Activated CD4-positive, alpha-beta T cell treated with anti-CD3 and anti-CD28 coated beads for 36 hours (primary cell): ENCODE data around the gene ASTN2. TPM values are rescaled to one million over a fixed set of nuclear protein-coding genes. Genes with fewer than 3 reads are reported as not detected.
A peak's percentile ranks its signal among the peaks of the same experiment; 100 is the strongest.

Experiments used
- ATAC-seq: fragments of 200-7000 bp; cut with Tn5 transposase; one replicate; pipeline ENCODE4 v1.10.0; 2021; ENCODE audit warnings: mild to moderate bottlenecking, moderate library complexity
- CTCF ChIA-PET: fragments of 350-600 bp; sonication (Branson Sonifier 250); formaldehyde crosslinking; loops from one replicate; lab custom pipeline; 2021; ENCODE audit warnings: antibody characterized with exemption; lab: Charles Lee
- POLR2A ChIA-PET: fragments of 350-600 bp; sonication (Branson Sonifier 250); formaldehyde crosslinking; loops from one replicate; lab custom pipeline; 2021; ENCODE audit warnings: antibody characterized with exemption, inconsistent platforms; lab: Charles Lee
- DNase-seq: peaks from one replicate; pipeline ENCODE4 v3.0.0-alpha.2; 2020
- H3K27ac Mint-ChIP-seq: one replicate; pipeline ENCODE4 v1.8.0; 2021; ENCODE audit warnings: mixed read lengths
- H3K27me3 Mint-ChIP-seq: one replicate; pipeline ENCODE4 v1.8.0; 2021; ENCODE audit warnings: mixed read lengths
- H3K36me3 Mint-ChIP-seq: one replicate; pipeline ENCODE4 v1.8.0; 2021; ENCODE audit warnings: low read depth, mixed read lengths
- H3K4me1 Mint-ChIP-seq: one replicate; pipeline ENCODE4 v1.8.0; 2021; ENCODE audit warnings: mixed read lengths
- H3K4me3 Mint-ChIP-seq: one replicate; pipeline ENCODE4 v1.8.0; 2021; ENCODE audit warnings: mild to moderate bottlenecking, moderate library complexity, mixed read lengths
- H3K9me3 Mint-ChIP-seq: one replicate; pipeline ENCODE4 v1.8.0; 2021; ENCODE audit warnings: low read depth, mixed read lengths
- intact Hi-C, 2 experiments: fragments of 100-400 bp; cut with DNase I in 1 of 2; cut with micrococcal nuclease in 1 of 2; formaldehyde crosslinking; loops; one replicate each; pipeline versions ENCODE4 v1.14.2 to v1.15.1; 2022 to 2024; cut with DNase I, micrococcal nuclease
- total RNA-seq, 2 experiments: library from RNA; stranded (reverse); gene quantifications; one replicate each; pipeline ENCODE4 v1.2.3, GENCODE V29; 2021

The ASTN2 gene
- total RNA-seq, 2 experiments from 2014 or later, result 3.0 to 4.2 TPM

DNA sequence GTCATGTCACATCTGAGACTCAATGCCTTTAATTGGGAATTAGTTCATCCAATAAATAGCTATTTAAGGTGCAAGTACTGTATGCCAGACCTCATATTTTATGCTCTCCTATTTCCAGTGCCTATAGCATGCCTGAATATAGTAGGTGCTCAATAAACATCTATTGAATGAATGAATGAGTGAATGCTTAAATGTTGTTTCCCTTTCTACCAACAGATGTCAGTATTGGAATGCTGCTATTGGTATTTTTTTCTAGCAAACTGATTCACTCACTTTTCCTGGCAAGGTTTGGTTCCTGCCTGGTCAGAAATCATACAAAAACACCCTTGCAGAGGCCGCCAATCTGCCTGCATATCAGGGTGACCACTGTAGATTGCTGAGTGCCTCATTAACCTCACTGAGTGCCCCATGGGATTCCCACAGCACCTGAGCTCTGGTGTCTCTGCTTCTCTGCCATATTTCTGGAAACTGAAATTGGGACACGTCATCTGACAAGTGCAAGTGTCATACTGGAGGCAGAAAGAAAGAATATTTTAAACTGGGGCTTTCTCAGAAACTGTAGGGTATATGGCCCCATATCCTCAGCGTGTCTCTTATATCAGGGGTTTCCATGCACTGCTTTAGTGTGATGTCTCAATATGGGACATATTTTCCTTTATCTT, 368.1 kb downstream of the ASTN2 start:
- ChIA-PET POLR2A (interaction anchor here (0.7 kb wide), 1 partner anchor 507 kb away, joined by 3 read pairs; no protein-coding TSS in a partner anchor), CTCF (no interaction called here)
- no peaks in the 10 kb centered on the region for H3K36me3 Mint-ChIP-seq

DNA sequence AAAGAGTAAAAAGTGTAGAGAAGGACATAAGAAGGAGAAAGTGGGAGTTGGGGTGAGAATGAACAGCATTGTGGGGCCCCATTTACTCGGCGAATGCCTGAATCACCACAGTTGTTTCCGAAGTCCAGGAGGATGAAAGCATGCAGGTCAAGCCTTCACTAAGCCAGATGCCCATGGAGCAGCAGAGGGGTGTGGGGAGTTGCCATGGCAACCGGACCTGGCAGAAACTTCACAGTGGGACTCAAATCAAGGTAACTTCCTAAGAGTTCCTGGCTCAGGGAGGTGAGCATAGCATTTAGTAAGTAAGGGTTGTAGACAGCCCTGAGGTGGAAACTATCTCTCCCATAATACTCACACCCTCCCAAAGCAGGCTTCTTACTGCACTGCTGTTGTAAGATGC, 370.6 kb downstream of the ASTN2 start:
- Mint-ChIP-seq H3K4me1 (no peaks in the 10 kb centered on the region), H3K4me3 (no peak overlapping the region), H3K27me3 (no peaks in the 10 kb centered on the region), H3K27ac (no peak overlapping the region), H3K36me3 (no peaks in the 10 kb centered on the region), H3K9me3 (no peaks in the 10 kb centered on the region)
- CTCF ChIA-PET, result no interaction called here
- ATAC-seq, result no peak
- POLR2A ChIA-PET, result no interaction called here
- no peak for DNase-seq
- intact Hi-C loops, result no loop called here

More for the DNA sequence above, 368.1 kb downstream of the ASTN2 start:
- Mint-ChIP-seq H3K4me3 (no peak overlapping the region), H3K27me3 (no peaks in the 10 kb centered on the region), H3K9me3 (no peaks in the 10 kb centered on the region), H3K4me1 (no peaks in the 10 kb centered on the region), H3K27ac (no peak overlapping the region)
- ATAC-seq (no peak), DNase-seq (no peak)
- intact Hi-C loops, result no loop called here

DNA sequence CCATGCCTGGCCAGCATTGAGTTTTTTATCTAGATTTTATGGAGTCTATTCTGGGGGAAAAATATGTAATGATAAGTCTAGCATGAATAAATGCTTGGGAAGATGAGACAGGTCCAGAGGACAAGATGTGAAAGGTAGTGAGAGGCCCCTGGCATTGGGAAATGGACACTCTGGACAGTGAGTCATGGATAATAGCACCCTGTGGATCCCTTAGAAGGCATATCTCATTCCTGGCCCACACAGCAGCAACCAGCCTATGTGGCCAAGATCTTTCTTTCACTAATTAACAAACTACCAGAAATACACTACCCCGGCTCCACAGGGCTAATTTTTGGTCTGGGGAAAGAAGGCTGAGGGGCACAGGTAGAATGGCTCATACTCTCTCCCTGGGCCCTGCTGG, 371.7 kb downstream of the ASTN2 start:
- Mint-ChIP-seq H3K4me3 (no peak overlapping the region), H3K27ac (no peak overlapping the region), H3K27me3 (no peaks in the 10 kb centered on the region), H3K4me1 (no peaks in the 10 kb centered on the region), H3K36me3 (no peaks in the 10 kb centered on the region), H3K9me3 (no peaks in the 10 kb centered on the region)
- DNase-seq, result no peak
- CTCF ChIA-PET, result no interaction called here
- intact Hi-C loops, result no loop called here
- POLR2A ChIA-PET, result no interaction called here
- no peak for ATAC-seq

DNA sequence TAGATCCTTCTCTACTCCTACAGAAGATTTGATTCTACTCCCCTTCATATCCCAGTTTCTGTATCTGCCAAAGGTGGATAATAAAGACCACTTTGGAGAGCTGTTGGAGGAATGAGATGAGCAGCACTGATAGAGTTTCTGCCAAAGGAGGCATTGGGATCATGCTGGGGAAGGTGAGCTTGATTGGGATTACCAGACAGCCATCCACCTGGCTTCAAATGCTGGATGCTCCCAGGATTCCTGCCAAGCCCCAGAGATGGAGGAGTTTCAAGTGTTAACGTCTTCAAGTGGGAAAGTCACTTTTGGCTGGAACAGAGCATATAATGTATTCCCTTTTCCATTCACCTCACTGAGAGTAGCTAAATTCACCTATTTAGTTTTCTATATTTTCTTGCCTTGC, 379.3 kb downstream of the ASTN2 start:
- CTCF ChIA-PET, result no interaction called here
- no peaks in the 10 kb centered on the region for H3K9me3 Mint-ChIP-seq
- H3K27me3 Mint-ChIP-seq, result no peaks in the 10 kb centered on the region
- POLR2A ChIA-PET, result no interaction called here
- H3K36me3 Mint-ChIP-seq, result no peaks in the 10 kb centered on the region
- H3K4me3 Mint-ChIP-seq, result no peak overlapping the region
- ATAC-seq (no peak), DNase-seq (no peak)
- H3K4me1 Mint-ChIP-seq, result no peaks in the 10 kb centered on the region
- no peak overlapping the region for H3K27ac Mint-ChIP-seq
- intact Hi-C loops, result no loop called here

DNA sequence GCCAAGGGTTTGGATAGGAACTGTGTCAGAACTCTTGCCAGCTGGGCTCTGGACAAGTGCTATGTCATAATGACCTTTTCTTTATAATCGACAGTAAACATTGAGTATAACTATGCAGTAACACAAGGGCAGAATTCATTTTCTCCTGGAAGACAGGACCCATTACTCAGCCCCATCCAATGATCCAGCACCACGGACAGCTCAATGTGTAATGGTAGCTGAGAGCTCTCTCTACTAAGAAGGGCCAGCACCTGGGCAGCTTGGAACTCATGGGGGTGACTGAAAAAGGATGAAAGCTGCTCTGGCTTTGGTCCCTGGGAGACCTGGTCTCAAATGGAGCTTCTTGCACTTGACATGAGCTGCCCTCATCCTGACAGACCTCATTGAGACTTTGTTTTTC, 380.0 kb downstream of the ASTN2 start:
- Mint-ChIP-seq H3K4me3 (no peak overlapping the region), H3K27me3 (no peaks in the 10 kb centered on the region), H3K4me1 (no peaks in the 10 kb centered on the region), H3K36me3 (no peaks in the 10 kb centered on the region), H3K27ac (no peak overlapping the region), H3K9me3 (no peaks in the 10 kb centered on the region)
- POLR2A ChIA-PET, result no interaction called here
- peak; percentile 4 for DNase-seq
- CTCF ChIA-PET, result interaction anchor here (0.7 kb wide), 1 partner anchor 1498 kb away, joined by 3 read pairs; no protein-coding TSS in a partner anchor
- intact Hi-C loops, result no loop called here
- ATAC-seq, result no peak

DNA sequence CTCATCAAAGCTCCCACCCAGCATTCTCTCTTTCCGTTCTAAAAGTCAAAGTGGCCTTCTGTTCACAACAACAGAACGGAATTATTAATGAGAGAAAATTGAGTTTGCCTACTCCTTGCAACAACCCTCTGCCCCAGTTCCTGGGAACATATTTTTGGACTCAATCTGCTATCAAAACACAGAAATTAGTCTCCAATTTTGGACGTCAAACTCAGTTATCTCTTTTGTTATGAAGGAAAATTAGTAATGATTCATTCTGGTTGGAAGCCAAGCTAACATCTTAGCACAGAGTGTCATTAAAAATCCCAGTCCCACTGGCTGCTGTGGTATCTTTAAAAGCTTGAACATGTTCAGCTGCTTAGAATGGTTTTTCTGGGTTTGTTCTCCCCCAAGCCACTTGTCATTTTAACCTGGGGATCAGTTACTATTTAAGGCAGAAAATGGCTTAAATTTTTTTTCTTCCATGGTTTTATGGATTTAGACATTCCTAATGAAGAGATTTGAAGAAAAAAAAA, 384.5 kb downstream of the ASTN2 start:
- intact Hi-C loops, result no loop called here
- no peak for DNase-seq
- H3K9me3 Mint-ChIP-seq, result peaks cover 2% of the 10 kb centered on the region
- no peaks in the 10 kb centered on the region for H3K27me3 Mint-ChIP-seq
- POLR2A ChIA-PET, result interaction anchor here (0.7 kb wide), 1 partner anchor 11 kb away, joined by 4 read pairs; no protein-coding TSS in a partner anchor
- no peak overlapping the region for H3K4me3 Mint-ChIP-seq
- CTCF ChIA-PET, result no interaction called here
- ATAC-seq, result no peak
- H3K36me3 Mint-ChIP-seq, result no peaks in the 10 kb centered on the region
- H3K27ac Mint-ChIP-seq, result no peak overlapping the region
- H3K4me1 Mint-ChIP-seq, result no peaks in the 10 kb centered on the region

DNA sequence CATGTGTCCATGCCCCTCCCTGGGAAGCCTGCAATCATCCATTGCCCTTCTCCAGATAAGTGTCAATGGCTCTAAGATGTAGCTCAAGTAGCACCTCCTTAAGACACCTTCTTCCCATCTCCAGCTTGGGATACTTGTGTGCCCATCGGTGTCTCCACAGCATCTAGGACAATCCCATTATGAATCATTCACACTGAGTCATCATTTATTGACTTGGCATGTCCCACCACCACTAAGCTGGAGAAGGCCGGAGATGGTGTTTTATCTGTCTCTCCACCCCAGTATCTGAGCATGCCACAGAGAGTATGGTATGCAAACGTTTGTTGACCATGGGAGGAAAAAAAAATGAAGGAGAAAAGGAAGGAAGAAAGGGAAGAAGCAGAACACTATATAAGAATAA, 385.5 kb downstream of the ASTN2 start:
- Mint-ChIP-seq H3K4me3 (no peak overlapping the region), H3K27me3 (no peaks in the 10 kb centered on the region), H3K27ac (no peak overlapping the region), H3K9me3 (peaks cover 2% of the 10 kb centered on the region), H3K36me3 (no peaks in the 10 kb centered on the region), H3K4me1 (no peaks in the 10 kb centered on the region)
- intact Hi-C loops, result no loop called here
- no peak for DNase-seq
- ChIA-PET POLR2A (interaction anchor here (0.7 kb wide), 1 partner anchor 10 kb away, joined by 4 read pairs; no protein-coding TSS in a partner anchor), CTCF (no interaction called here)
- ATAC-seq, result no peak

DNA sequence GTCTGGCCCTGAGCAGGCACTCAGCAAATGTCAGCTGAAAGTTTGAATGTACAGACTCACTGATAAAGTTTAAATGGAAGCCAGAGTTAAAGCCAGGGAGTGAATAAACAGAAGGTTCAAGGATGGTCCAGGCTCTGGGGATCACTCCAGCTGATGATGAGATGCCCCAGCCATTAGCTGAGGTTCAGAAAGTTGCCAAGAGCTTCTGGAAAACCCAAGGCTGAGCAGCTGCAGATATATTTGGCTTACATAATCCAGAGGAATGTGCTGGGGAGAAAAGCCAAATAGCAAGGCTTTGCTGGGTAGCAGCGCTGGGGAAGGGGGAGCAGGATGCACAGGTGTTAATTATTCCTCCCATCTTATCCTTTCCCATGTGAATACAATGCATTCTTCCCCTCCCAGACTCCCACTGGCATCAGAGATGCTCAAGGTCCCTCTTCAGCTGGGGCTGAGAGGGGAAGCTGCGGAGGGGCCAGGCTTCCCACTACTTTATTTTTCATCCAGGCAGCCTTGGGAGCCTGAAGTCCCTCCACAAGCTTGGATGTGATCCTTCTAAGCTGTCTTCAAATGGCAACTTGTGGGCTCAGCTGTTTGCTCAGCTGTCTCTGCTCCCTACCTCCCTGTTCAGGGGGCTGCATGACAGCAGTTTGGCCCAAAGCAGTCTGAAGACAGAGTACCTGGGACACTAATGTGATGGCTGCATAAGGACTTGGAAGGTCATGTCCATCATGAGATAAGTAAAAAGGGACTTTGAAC, 386.6 kb downstream of the ASTN2 start:
- H3K27me3 Mint-ChIP-seq, result no peaks in the 10 kb centered on the region
- ChIA-PET CTCF (interaction anchor here (0.7 kb wide), 1 partner anchor 83 kb away, joined by 4 read pairs; no protein-coding TSS in a partner anchor), POLR2A (no interaction called here)
- DNase-seq (no peak), ATAC-seq (no peak)
- H3K27ac Mint-ChIP-seq, result no peak overlapping the region
- H3K9me3 Mint-ChIP-seq, result peaks cover 2% of the 10 kb centered on the region
- no peaks in the 10 kb centered on the region for H3K4me1 Mint-ChIP-seq
- H3K36me3 Mint-ChIP-seq, result no peaks in the 10 kb centered on the region
- no peak overlapping the region for H3K4me3 Mint-ChIP-seq
- intact Hi-C loops, result no loop called here

DNA sequence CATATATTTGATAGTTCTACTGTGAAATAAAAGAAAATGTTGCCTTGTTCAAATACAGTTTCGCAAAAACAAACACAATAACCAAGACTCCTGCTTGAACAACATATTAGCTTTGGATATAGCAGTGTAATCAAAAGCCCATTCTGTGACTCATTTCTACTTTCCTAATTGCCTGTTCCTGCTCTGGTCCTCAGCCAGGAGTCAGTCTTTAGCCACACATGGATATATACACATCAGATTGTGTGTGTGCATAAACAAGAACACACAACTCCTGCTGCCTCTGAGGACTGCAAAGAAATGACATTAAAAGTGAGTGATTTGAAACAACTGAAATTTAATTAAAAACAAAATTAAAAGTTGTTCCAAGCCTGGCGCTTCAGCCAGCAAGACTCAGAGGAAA, 393.0 kb downstream of the ASTN2 start:
- no peak overlapping the region for H3K27ac Mint-ChIP-seq
- no peak for DNase-seq
- peaks cover 2% of the 10 kb centered on the region for H3K9me3 Mint-ChIP-seq
- H3K36me3 Mint-ChIP-seq, result no peaks in the 10 kb centered on the region
- CTCF ChIA-PET, result interaction anchor here (1.0 kb wide), 1 partner anchor 13 kb away, joined by 3 read pairs; no protein-coding TSS in a partner anchor
- H3K27me3 Mint-ChIP-seq, result no peaks in the 10 kb centered on the region
- no peaks in the 10 kb centered on the region for H3K4me1 Mint-ChIP-seq
- intact Hi-C loops, result no loop called here
- H3K4me3 Mint-ChIP-seq, result no peak overlapping the region
- no peak for ATAC-seq
- POLR2A ChIA-PET, result no interaction called here

DNA sequence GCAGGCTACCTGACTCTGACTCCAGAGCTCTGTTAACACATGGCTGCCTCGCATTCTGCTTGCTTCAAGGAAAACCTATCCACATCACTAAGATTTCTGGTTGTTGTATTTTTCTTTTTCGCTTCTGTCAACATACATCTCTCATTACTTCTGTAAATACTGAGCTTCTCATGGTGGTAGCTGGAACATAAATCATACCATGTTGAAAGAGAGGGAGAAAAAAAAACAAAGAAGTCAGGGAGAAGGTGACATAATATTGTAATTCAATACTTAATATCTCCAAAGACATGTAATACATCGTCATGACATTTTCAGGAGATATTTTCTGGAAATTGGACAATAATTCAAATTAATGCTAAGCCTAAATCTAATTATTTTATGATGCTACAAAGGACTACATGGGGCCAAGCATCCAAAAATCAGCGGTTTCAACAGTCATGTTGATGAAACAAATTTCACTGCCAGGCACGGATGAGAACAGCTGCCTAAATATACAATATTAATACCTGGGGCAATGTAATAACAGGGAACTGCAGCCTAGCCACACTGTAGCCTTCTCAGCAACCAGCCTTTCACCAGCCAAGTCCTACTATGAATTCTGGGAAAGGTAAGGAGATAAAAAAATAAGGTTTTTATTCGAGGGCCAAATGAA, 395.8 kb downstream of the ASTN2 start:
- no peaks in the 10 kb centered on the region for H3K4me1 Mint-ChIP-seq
- no peaks in the 10 kb centered on the region for H3K27me3 Mint-ChIP-seq
- intact Hi-C loops, result no loop called here

DNA sequence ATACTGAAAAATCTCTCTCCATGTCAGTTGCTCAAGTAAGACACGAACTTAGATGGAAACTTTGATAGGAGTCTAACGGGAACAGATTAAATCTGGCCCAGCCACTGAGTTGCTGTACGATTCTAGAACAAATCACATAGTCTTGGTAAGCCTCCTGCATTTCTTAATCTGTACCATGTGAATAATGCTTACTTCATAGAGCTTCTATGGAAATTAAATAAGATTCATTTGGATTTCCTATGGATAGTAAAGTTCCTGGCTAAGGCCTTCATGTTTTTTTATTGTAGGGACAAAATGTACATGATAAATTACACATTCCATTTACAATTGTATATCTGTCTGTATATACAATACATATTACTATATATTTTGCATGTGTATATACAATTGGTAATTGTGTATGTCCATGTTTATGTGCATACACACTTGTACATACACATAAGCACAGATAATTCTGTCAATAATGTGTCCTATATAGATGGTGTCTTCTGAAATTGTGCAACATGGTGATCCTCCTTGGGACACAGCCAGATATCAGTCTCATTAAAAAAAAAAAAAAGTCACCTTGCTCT, 397.4 kb downstream of the ASTN2 start:
- ChIA-PET POLR2A (no interaction called here), CTCF (no interaction called here)
- Mint-ChIP-seq H3K36me3 (no peaks in the 10 kb centered on the region), H3K9me3 (no peaks in the 10 kb centered on the region), H3K27ac (no peak overlapping the region), H3K4me1 (no peaks in the 10 kb centered on the region), H3K27me3 (no peaks in the 10 kb centered on the region), H3K4me3 (no peak overlapping the region)
- ATAC-seq (no peak), DNase-seq (no peak)
- intact Hi-C loops, result no loop called here

More for the DNA sequence above, 395.8 kb downstream of the ASTN2 start:
- no peak overlapping the region for H3K4me3 Mint-ChIP-seq
- POLR2A ChIA-PET, result interaction anchor here (0.5 kb wide), 1 partner anchor 11 kb away, joined by 4 read pairs; no protein-coding TSS in a partner anchor
- DNase-seq (no peak), ATAC-seq (no peak)
- CTCF ChIA-PET, result no interaction called here
- H3K9me3 Mint-ChIP-seq, result no peaks in the 10 kb centered on the region
- H3K36me3 Mint-ChIP-seq, result no peaks in the 10 kb centered on the region
- no peak overlapping the region for H3K27ac Mint-ChIP-seq
